Inferior parietal cortex (tissue), 1 donor: ENCODE data around the gene TNIK.

Experiments
- DNase-seq: peaks from one replicate; pipeline ENCODE4 v3.0.0-alpha.2; 2016; ENCODE audit errors: extremely low spot score

The TNIK gene

DNA sequence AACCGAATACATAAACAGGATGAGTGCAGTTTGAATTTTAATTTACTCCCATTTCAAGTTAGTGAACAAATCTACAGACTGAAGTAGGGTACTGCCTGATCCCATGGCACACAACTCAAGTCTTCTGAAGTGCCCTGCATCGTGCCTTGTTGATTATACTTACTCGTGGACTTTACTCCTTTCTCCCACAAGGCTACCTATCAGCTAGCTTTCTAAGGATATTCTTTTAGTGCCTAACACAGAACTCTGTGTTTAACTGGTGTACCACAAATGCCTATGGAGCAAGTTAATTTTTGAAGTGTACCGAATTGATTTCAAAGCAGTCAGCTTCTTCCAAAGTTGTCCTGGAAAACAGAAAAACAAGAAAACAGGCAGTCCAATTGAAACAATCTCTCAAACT is 119.8 kb downstream of the TNIK start:
- no peak for DNase-seq

GRCh38 chr3:171339598-171339997 is 120.6 kb downstream of the TNIK start:
- no peak for DNase-seq

- no peak for DNase-seq
Measured at GRCh38 chr3:171336406-171336805, 123.8 kb downstream of the TNIK start.

- no peak for DNase-seq
Measured at GRCh38 chr3:171335559-171335958, 124.6 kb downstream of the TNIK start.

- no peak for DNase-seq
Measured at GRCh38 chr3:171334465-171334811, 125.8 kb downstream of the TNIK start.

DNA sequence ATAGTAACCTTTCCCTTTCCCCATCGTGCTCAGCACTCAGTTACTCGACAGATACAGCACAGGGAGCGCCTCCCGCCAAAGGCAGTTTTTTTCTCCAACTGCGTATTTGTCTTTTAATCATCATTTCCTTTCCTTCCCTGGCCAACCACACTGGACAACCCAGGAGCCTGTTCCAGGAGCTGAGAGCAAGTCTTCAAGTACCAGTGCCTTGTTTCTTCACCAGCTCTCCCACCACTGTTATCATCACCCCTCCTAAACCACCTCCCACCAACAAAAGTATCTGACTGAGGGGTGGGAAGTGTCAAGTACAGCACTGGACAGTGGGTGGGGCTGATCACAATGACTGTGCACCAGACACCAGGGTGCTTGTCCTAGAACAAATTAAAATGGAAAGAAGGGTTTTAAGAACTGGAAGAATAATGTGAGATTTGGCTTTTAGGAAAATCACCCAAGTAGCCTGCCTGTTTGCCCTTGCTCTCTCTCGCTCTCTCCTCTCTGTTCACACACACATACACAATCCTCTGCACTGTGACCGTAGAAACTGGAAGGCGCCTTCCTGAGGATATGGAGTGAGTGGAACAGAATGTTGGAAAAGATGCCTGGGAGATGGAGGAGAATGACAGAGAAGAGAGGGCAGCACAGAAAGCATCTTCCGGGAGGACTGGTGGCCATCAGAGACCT is 126.3 kb downstream of the TNIK start:
- no peak for DNase-seq

DNA sequence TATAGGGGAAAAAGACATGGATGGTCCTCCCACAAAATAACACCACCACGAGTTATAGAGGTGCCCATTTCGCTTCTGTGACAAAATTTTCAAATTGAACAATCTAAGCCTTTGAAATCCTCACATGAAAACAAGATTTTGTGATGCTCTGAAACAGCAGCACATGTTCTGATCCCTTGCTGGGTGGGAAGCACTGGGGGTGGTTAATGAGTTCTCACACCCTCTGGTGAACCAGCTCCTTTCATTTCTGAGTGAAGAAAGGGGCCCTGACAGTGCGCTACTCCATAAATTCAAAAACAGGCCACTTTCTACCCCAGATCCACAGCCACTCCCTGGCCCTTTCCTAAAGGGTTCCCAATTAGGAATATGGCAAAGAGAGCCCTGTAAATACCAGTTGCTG is 129.3 kb downstream of the TNIK start:
- DNase-seq = no peak

DNA sequence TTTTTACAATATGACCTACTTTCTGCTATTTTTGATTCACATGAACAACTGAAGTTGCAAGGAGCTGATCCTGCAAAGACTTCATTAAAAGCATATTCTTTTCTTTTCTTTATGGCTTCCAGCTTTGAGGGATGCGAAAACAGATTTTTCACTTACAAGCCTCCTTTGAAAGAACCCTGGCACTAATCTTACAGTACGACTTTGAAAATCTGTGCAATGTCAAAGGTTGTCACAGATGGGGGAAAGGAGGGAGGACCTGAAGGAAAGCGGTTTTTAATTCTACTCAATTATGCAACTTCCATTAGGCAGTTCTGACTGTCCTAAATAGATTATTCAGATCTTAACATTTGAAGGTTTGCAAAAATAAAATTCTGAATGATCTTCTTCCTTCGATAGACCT is 130.5 kb downstream of the TNIK start:
- DNase-seq = no peak

- DNase-seq = no peak
Measured at GRCh38 chr3:171328419-171329082, 131.7 kb downstream of the TNIK start.

DNA sequence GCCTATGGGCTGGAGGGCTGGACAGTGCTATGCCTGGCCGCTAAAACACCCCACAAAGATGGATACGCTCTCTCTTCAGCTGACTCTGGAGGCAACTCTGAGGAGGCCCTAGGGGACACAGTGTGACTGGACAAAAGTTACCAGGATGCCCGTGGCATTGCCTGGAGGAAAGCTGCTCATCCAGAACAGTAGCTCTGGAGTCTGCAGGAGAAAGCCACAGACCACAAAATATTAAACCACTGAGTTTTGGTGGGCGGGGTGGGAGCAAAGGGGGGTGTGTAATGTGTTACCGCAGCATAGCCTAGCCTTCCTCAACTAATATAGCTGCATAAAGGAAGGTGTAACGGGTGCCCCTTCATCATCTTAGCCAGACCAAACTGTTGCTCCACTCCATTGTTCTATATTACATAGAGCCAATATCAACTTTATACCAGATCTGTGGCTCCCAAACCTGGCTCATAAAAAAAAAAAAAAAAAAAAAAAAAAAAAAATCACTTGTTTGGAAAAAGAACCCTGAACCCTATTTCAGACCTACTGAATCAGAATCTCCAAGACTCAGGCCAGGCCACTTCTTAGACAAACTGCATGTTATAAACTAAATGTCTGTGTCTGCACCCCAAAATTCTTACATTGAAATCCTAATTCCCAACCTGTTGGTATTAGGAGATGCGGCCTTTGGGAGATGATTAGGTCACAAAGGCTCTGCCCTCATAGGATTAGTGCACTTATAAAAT is 132.6 kb downstream of the TNIK start:
- DNase-seq = no peak

DNA sequence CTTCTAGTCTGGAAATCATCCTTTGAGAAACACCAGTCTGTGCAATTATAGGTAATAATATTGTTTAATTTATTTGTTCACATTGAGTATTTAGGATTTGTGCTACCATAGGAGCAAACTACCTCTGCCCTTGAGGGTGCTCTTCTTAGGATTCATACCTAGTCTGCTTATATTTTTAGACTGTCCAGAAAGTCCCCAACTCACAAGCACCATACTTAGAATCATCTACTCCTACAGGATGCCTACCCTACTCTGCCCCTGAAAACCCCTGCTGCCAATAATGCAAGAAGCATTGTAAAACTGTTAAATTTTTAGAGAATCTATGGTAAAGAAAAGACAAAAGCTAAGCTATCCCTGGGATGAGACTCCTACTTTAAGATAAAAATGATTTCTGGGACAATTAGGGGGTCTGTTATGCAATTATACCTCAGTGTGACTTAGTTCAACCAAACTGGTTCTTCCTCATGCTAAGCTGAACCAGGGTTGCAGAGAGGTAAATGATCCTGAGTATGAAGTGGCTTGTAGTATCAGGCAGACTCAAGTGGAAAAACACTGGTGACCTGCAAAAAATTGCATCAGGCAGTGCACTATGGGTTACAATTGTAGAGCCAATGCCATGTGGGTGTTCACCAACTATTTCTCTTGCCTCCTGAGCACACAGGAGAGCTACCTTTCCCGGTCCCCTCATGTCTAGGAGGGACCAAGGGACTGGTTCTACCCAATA is 133.3 kb downstream of the TNIK start:
- DNase-seq = no peak

GRCh38 chr3:171323938-171324536 is 136.2 kb downstream of the TNIK start:
- DNase-seq = no peak

- no peak for DNase-seq
Measured at GRCh38 chr3:171321559-171322360, 138.4 kb downstream of the TNIK start.

DNA sequence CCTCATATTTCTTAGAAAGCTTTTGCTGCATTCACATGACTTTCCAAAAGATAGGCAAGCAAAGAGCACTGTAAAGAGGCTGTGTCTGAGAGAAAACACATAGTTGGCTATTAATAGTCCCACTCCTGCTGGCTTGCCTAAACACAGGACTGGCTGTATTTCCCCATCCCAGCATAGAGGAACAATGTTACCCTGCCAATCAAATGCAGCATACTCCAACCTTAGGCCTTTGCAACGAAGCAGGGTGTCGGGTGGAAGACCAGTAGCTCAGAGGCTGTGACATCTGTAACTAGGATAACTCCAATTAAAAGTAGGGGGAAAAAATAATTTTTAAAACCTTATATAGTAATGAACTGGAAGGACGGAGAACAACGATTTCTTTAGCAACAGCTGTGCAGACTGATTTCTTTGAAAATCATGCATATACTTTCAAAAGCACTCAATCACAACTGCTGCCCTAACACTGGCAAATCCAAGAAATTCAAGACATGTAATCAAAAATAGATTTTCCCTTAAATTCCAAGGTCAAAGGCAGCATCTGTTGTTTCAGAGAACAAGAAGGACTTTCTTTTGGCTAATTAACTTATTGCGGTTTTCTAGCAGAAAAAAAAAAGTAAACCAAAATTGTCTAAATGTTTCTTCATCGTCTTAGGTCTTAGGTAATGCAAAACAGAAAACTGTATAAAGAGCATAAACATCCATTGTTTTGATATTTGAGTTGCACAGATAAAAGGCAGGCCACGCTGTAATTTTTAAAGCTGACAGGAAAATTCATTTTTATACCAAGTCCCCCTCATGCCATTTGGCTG is 139.3 kb downstream of the TNIK start:
- DNase-seq = no peak

- no peak for DNase-seq
Measured at GRCh38 chr3:171317171-171317570, 143.0 kb downstream of the TNIK start.

DNA sequence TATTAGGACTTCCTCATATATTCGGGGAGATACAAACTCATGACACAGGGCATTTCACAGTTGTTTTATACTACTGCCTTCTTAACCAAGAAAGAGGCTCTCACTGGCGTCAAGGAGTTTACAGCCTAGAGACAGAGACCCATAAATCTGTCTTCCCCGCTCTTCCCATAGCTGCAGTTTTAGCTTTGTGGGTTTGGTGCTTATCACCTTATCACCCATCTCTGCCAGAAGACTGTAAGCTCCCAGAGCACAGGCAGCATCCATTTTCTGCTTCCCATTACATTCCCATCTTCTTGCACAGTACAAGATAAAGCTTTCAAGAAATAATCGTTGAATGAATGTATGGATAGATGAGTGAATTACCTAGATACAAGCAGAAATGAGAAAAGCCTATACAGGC is 144.3 kb downstream of the TNIK start:
- DNase-seq = no peak

DNA sequence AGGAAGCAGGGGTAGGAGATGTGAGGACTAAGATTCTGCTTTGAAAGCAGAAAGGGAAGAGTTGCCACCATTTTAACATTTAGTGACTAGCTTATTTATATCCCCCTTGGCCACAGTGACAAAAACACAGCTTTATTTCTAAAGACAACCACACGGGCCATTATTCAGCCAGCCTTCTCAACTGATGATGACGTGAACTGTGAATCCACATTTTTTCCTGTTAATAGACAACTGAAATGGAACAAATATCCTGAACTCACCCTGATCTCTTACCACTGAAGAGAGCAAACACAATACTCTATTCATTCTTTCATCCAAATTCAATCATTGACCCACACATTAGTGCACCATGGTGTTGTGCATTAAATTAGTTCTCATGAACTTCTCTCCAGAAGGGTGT is 145.1 kb downstream of the TNIK start:
- no peak for DNase-seq

DNA sequence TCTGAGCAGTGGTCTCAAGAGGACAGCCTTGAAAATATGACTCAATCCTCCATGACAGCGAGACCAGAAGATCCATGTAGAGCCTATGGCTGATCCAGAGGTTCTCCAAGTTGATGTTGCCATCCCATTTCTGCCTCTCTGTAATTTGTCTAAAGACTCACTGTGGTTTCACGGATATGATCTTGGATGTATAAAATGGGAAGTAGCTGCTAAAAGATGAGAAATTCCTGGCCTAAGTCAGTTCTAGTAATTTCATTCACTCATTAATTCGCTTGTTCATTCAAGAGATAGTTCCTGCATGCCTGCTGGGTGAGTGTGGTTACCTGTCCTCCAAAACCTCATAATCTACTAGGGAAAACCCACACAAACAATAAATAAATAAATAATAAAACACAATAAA is 145.9 kb downstream of the TNIK start:
- DNase-seq = no peak

DNA sequence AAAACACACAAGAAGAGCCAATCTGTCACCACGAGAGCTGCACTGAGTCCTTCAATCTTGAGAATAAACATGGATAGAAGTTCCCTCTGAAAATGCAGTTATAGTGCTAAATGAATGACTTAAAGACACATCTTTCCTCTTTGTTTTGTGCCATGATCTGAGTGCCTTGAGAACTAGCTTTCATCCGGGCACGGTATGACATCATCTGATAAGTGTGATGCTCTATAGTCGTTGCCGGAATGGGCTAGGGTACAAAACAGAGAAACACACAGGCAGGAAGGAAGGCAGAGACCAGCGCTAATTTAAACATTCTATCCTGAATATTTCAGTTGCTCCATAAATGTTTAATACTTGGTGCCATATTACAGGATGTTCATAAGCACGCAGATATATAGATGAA is 146.5 kb downstream of the TNIK start:
- DNase-seq = no peak

GRCh38 chr3:171312741-171313140 is 147.5 kb downstream of the TNIK start:
- DNase-seq = no peak
